Measurements from ENCODE around the gene ATP5PF. TPM values are rescaled to one million over a fixed set of nuclear protein-coding genes. Genes with fewer than 3 reads are reported as not detected.

The ATP5PF gene
- total RNA-seq, 3 donors from 2014 or later: 159 to 215 (median 205) TPM

DNA sequence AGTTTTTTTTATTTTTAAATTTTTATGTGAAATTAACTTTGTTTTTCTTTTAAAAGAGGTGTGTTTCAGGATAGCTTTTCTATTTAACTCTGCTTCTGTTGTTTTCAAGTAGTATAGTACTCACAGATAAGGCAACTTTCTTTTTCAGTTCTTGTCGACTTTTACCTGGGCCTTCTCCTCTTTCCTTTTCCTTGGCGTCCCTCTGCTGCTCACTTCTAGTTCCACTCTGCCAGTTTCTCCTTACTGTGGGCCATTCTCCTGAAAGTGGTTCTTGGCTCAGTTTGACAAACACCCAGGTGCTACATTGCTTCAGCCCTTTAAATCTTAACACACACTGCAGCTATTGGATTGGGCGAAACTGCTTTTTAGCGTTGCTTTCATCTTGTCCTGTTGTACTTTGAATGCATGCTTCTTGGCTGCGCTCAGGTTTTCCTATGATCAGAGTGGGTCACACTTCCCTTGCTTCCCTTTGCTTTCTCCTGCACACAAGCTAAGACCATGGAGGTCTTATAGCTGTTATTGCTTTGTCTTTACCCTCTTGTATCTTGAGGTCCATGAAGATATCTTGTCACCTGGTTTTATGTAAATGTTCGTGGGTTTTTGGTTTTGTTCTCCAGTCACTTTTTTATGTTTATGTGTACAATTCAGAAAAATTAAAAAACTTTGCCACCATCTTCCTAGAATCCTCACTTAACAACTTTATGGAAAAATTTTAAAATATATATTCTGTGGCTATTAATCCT, 21.7 kb upstream of the ATP5PF start:
- no peaks in the 10 kb centered on the region for H3K36me3 ChIP-seq (ENCODE audit: low read depth)
- no peak for ATAC-seq

DNA sequence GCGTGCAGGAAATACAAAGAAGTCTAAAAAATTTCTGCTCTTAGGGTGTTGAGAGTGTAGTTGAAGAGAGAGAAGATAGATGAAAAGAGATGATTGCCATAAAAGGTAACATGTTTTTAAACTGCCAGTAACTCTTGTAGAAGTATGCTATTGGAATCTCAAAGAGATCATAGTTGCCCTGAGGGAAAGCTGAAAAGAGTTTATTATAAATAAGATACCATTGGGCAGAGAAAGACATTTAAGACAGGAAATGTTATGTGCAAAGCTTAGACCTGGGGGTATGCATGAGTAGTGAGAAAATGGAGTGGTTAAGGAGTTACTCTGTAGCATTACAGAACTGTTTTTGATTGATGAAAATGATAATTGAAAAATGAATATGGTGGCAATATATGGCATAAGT, 17.7 kb upstream of the ATP5PF start:
- no peaks in the 10 kb centered on the region for H3K36me3 ChIP-seq (ENCODE audit: low read depth)
- no peaks in the 10 kb centered on the region for H3K9me3 ChIP-seq
- ATAC-seq (no peak), DNase-seq (no peak)
- no peaks in the 10 kb centered on the region for H3K4me1 ChIP-seq (ENCODE audit: low read depth)
- intact Hi-C loops (cut with DNase I, micrococcal nuclease): no loop called here
- H3K4me3 ChIP-seq: no peak overlapping the region
- TF ChIP-seq, protein P1, sequence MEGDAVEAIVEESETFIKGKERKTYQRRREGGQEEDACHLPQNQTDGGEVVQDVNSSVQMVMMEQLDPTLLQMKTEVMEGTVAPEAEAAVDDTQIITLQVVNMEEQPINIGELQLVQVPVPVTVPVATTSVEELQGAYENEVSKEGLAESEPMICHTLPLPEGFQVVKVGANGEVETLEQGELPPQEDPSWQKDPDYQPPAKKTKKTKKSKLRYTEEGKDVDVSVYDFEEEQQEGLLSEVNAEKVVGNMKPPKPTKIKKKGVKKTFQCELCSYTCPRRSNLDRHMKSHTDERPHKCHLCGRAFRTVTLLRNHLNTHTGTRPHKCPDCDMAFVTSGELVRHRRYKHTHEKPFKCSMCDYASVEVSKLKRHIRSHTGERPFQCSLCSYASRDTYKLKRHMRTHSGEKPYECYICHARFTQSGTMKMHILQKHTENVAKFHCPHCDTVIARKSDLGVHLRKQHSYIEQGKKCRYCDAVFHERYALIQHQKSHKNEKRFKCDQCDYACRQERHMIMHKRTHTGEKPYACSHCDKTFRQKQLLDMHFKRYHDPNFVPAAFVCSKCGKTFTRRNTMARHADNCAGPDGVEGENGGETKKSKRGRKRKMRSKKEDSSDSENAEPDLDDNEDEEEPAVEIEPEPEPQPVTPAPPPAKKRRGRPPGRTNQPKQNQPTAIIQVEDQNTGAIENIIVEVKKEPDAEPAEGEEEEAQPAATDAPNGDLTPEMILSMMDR (IDR thresholded peaks at IDR 0.05): no peak

More for the DNA sequence above, 21.7 kb upstream of the ATP5PF start:
- no peak overlapping the region for H3K4me3 ChIP-seq
- no peaks in the 10 kb centered on the region for H3K4me1 ChIP-seq (ENCODE audit: low read depth)
- H3K9me3 ChIP-seq: no peaks in the 10 kb centered on the region
- intact Hi-C loops (cut with DNase I, micrococcal nuclease): no loop called here
- no peak for DNase-seq
- TF ChIP-seq, protein P1 (IDR thresholded peaks at IDR 0.05): no peak

DNA sequence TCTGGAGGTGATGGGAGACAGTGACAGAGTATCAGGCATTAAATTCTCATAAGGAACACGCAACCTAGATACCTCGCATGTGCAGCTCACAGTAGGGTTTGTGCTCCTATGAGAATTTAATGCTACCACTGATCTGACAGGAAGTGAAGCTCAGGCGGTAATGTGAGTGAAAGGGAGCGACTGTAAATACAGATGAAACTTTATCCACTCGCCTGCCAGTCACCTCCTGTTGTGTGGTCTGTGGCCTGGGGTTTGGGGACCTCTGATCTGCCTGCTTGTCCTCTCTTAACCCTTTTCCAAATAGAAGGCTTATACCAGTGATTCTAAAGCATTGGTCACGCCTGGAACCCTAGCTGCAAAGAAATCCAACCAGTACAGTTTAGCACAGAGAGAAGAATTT, 15.4 kb upstream of the ATP5PF start:
- intact Hi-C loops (cut with DNase I, micrococcal nuclease): no loop called here
- ATAC-seq (no peak), DNase-seq (no peak)
- H3K4me3 ChIP-seq: no peak overlapping the region
- H3K4me1 ChIP-seq (ENCODE audit: low read depth): no peaks in the 10 kb centered on the region
- no peaks in the 10 kb centered on the region for H3K9me3 ChIP-seq
- no peaks in the 10 kb centered on the region for H3K36me3 ChIP-seq (ENCODE audit: low read depth)
- TF ChIP-seq, protein P1 (IDR thresholded peaks at IDR 0.05): no peak

DNA sequence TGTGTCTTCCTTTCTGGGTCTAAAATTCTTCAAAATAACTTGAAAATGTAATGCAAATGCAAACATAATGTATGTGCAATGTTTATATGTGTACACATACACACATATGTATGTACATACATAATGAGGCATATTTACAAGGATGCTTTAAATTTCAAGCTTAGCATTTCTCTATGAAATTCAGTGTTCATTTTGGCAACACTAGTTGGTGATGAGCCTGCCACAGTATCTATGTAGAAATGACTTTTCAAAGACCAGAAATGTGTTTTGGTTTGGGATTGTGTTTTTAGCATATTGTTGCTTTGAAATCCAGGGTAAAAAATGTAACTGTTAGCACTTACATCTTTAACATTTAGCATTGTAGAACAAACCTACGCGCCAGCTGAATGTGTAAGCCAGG, 10.2 kb upstream of the ATP5PF start:
- ATAC-seq (no peak), DNase-seq (no peak)
- H3K4me1 ChIP-seq (ENCODE audit: low read depth): no peaks in the 10 kb centered on the region
- H3K4me3 ChIP-seq: no peak overlapping the region
- intact Hi-C loops (cut with DNase I, micrococcal nuclease): no loop called here
- TF ChIP-seq, protein P1 (IDR thresholded peaks at IDR 0.05): no peak
- no peaks in the 10 kb centered on the region for H3K9me3 ChIP-seq
- no peaks in the 10 kb centered on the region for H3K36me3 ChIP-seq (ENCODE audit: low read depth)

DNA sequence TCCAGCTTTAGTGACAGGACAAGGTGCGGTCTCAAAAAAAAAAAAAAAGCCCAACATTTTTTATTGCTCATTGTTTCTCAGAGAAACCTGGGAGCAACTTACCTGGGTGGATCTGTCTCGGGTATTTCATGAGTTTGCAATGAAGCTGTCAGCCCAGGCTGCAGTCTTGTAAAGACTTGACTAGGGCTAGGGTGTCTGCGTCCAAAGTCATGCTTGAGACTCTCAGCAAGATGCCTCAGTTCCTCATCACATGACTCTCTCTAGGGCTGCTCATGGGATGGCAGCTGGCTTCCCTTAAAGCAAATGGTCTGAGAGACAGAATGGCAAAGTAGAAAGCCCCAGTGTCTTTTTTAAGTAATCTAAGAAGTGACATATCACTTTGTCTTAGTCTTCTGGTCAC, 8.2 kb upstream of the ATP5PF start:
- DNase-seq: no peak

More for the DNA sequence above, 8.2 kb upstream of the ATP5PF start:
- intact Hi-C loops (cut with DNase I, micrococcal nuclease): no loop called here
- ATAC-seq: peak; percentile 65
- Histone ChIP-seq H3K4me1 (ENCODE audit: low read depth) (no peaks in the 10 kb centered on the region), H3K9me3 (no peaks in the 10 kb centered on the region), H3K36me3 (ENCODE audit: low read depth) (no peaks in the 10 kb centered on the region), H3K4me3 (no peak overlapping the region)
- TF ChIP-seq, protein P1 (IDR thresholded peaks at IDR 0.05): no peak
